Lower leg skin (tissue), 3 donors: ENCODE measurements around the gene CAMTA1.

ENCODE experiments used
- POLR2A ChIP-seq, 2 donors: fragments of 450-650 bp; IDR thresholded peaks; one replicate each; pipeline ENCODE4 v1.6.1; 2016 to 2017; ENCODE audit warnings: antibody characterized with exemption in 2 of 2, mild to moderate bottlenecking in 1 of 2, moderate library complexity in 1 of 2
- TF ChIP-seq, protein P1 (sequence below), 3 donors: fragments of 450-650 bp; IDR thresholded peaks; one replicate each; pipeline ENCODE4 v1.5.1; 2016; ENCODE audit warnings: antibody characterized with exemption in 3 of 3, mild to moderate bottlenecking in 3 of 3, moderate library complexity in 2 of 3

DNA sequence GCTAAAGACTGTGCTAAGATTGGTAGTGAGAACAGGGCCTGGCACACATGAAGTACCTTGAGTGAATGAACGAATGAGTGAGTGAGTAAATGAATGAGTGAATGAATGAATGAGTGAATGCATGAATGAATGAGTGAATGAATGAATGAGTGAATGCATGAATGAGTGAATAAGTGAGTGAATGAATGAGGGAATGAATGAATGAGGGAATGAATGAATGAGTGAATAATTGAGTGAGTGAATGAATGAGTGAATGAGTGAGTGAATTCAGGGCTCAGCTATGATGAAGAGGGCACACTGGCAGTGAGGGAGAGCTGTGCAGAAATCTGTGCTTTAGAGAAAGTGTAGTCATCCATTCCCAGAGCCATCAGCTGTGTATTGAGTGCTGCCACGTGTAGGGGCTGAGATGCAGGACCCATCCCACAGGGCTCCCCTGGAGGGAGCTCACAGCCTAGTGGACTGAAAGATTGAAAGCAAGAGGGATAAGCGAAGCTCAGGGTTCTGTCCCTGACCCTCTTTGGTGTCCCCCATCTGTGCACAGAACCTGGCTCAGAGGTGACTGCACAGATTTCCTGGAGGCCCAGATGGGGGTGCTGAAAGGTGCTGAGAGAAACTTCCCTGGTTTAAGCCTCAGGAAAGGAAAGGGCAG is 767.9 kb downstream of the CAMTA1 start:
- TF ChIP-seq, protein P1, sequence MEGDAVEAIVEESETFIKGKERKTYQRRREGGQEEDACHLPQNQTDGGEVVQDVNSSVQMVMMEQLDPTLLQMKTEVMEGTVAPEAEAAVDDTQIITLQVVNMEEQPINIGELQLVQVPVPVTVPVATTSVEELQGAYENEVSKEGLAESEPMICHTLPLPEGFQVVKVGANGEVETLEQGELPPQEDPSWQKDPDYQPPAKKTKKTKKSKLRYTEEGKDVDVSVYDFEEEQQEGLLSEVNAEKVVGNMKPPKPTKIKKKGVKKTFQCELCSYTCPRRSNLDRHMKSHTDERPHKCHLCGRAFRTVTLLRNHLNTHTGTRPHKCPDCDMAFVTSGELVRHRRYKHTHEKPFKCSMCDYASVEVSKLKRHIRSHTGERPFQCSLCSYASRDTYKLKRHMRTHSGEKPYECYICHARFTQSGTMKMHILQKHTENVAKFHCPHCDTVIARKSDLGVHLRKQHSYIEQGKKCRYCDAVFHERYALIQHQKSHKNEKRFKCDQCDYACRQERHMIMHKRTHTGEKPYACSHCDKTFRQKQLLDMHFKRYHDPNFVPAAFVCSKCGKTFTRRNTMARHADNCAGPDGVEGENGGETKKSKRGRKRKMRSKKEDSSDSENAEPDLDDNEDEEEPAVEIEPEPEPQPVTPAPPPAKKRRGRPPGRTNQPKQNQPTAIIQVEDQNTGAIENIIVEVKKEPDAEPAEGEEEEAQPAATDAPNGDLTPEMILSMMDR (IDR thresholded peaks at IDR 0.05): no peak
- no peak for TF ChIP-seq POLR2A (IDR thresholded peaks at IDR 0.05)
